Mammary epithelial cell (primary cell): ENCODE data around the gene PCDHGA11.

Experiments
- EZH2 ChIP-seq: IDR thresholded peaks from 2 replicates; pipeline ENCODE4 v1.6.1; 2012; ENCODE audit warnings: low read length, inconsistent platforms, borderline replicate concordance
- TF ChIP-seq, protein P1 (sequence below), 2 donors: IDR thresholded peaks in 1 of 2; conservative IDR thresholded peaks in 1 of 2; 2 replicates each; pipeline ENCODE4 v1.5.1; 2011 to 2012; ENCODE audit warnings: inconsistent platforms in 2 of 2, low read length in 2 of 2, mild to moderate bottlenecking in 2 of 2, control low read depth in 1 of 2, low read depth in 1 of 2; ENCODE audit not compliant: insufficient read depth in 1 of 2; ENCODE audit errors: extremely low read depth in 1 of 2

- TF ChIP-seq EZH2, result no peak
- TF ChIP-seq, protein P1, sequence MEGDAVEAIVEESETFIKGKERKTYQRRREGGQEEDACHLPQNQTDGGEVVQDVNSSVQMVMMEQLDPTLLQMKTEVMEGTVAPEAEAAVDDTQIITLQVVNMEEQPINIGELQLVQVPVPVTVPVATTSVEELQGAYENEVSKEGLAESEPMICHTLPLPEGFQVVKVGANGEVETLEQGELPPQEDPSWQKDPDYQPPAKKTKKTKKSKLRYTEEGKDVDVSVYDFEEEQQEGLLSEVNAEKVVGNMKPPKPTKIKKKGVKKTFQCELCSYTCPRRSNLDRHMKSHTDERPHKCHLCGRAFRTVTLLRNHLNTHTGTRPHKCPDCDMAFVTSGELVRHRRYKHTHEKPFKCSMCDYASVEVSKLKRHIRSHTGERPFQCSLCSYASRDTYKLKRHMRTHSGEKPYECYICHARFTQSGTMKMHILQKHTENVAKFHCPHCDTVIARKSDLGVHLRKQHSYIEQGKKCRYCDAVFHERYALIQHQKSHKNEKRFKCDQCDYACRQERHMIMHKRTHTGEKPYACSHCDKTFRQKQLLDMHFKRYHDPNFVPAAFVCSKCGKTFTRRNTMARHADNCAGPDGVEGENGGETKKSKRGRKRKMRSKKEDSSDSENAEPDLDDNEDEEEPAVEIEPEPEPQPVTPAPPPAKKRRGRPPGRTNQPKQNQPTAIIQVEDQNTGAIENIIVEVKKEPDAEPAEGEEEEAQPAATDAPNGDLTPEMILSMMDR (conservative IDR thresholded peaks at IDR 0.05 in 1 of 2, IDR thresholded peaks at IDR 0.05 in 1 of 2; ENCODE audit: extremely low read depth in 1 of 2, insufficient read depth in 1 of 2, low read depth in 1 of 2, low read length in 2 of 2), result peak in 1 of 2 donors; percentile 12
These were observed 22.2 kb upstream of the PCDHGA11 start for GRCh38 chr5:141398608-141399007.
